Astrocyte of the cerebellum (primary cell): ENCODE results near the gene ZDHHC4.

Experiments
- DNase-seq: peaks from one replicate; pipeline ENCODE4 v3.0.0-alpha.2; 2011; ENCODE audit warnings: low read depth
- H3K4me3 ChIP-seq: 2 replicates; pipeline ENCODE4 v1.5.1; 2011; ENCODE audit warnings: mild to moderate bottlenecking, low read depth, low read length, moderate library complexity
- in situ Hi-C: cut with HindIII; loops from 2 replicates; pipeline ENCODE4 v1.10.0; 2017; ENCODE audit warnings: low sequenced_read_pairs
- TF ChIP-seq, protein P1 (sequence below): IDR thresholded peaks from 2 replicates; pipeline ENCODE4 v1.5.1; 2012; ENCODE audit warnings: low read length, low read depth, moderate library complexity, mild to moderate bottlenecking; ENCODE audit errors: missing control alignments

Gene ZDHHC4

DNA sequence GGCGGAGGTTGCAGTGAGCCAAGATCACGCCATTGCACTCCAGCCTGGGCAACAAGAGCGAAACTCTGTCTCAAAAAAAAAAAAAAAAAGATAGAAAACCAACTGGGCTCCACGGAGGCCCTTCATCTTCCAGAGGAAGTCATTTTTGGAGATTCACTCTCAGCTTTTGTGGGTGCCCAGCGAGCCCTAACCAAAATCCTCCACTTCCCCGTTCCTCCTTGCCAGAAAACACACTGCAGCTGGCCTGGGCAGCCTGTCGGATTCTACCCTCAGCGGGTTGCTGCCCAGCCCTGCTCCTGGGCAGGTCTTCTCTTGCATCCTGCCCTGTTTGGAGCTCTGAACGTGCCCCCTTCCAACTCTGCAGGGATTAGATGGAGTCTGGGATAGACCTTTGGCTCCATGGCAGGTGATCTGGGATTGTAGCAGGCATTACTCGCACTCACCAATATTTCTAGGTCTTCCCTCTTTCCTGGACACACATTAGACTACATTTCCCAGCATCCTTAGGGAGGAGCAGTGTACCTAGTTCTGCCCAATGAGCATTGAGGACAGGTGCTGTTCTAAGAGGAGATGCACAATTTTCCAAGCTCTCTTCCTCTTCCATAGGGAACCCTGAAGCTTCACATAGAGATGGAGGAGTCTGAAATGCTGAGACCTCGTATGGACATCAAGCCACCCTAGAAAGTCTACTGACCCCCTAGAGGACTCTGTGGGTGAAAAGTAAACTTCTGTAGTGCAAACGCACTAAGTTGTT lies 30.6 kb upstream of the ZDHHC4 start:
- DNase-seq = no peak
- TF ChIP-seq, protein P1, sequence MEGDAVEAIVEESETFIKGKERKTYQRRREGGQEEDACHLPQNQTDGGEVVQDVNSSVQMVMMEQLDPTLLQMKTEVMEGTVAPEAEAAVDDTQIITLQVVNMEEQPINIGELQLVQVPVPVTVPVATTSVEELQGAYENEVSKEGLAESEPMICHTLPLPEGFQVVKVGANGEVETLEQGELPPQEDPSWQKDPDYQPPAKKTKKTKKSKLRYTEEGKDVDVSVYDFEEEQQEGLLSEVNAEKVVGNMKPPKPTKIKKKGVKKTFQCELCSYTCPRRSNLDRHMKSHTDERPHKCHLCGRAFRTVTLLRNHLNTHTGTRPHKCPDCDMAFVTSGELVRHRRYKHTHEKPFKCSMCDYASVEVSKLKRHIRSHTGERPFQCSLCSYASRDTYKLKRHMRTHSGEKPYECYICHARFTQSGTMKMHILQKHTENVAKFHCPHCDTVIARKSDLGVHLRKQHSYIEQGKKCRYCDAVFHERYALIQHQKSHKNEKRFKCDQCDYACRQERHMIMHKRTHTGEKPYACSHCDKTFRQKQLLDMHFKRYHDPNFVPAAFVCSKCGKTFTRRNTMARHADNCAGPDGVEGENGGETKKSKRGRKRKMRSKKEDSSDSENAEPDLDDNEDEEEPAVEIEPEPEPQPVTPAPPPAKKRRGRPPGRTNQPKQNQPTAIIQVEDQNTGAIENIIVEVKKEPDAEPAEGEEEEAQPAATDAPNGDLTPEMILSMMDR = no peak
- H3K4me3 ChIP-seq = no peak overlapping the region
- in situ Hi-C loops = loop anchor here (10.0 kb wide), 1 partner anchor 88 kb away; the partner anchor contains the start of gene ZNF316

DNA sequence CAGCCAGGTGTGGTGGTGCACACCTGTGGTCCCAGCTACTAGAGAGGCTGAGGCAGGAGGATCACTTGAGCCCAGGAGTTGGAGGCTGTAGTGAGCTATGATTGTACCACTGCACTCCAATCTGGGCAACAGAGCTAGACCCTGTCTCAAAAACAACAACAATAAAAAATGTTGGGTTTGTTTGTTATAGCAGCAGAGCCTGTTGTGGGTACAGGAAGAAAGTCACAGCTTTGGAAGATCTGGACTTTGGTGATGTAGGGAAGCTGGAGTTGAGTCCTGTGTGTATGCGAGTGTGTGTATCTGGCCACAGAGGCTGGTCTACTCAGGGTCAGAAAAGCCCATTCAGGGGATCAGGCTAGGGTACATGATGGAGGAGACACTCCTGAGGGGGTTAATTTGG lies 29.9 kb upstream of the ZDHHC4 start:
- no peak overlapping the region for H3K4me3 ChIP-seq
- DNase-seq = no peak
- in situ Hi-C loops = loop anchor here (10.0 kb wide), 1 partner anchor 87 kb away; the partner anchor contains the start of gene ZNF316
- TF ChIP-seq, protein P1 = no peak

DNA sequence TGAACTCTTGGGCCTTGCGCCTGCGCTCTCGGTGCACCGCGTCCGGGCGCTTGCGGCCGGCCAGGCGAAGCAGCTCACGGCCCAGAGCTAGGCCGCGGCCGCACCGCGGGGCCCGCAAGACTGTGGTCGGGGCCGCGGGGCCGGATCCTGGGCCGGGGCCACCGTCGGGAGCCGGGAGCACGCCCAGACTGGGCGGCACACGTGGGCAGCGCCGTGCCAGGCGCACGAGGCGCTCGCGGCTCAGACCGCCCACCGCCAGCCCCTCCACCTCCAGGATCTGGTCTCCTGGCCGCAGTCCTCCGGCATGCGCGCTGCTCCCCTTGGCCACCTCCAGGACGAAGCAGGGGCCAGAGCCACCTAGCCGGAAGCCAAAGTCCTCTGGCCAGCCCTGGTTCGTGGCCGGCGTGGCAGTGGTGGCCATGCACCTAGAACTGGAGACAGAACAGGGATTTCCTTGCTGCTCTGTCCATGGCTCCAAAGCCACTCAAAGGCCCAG lies 26.2 kb upstream of the ZDHHC4 start, which contains the start of gene GRID2IP:
GRID2IP (minus strand) TSS at position 446 of the 496 bp plus-strand sequence; CDS start at position 421, 25 bp downstream.
- in situ Hi-C loops = no loop called here
- TF ChIP-seq, protein P1 = no peak
- no peak within 1 kb of the TSS for H3K4me3 ChIP-seq
- DNase-seq = no peak

DNA sequence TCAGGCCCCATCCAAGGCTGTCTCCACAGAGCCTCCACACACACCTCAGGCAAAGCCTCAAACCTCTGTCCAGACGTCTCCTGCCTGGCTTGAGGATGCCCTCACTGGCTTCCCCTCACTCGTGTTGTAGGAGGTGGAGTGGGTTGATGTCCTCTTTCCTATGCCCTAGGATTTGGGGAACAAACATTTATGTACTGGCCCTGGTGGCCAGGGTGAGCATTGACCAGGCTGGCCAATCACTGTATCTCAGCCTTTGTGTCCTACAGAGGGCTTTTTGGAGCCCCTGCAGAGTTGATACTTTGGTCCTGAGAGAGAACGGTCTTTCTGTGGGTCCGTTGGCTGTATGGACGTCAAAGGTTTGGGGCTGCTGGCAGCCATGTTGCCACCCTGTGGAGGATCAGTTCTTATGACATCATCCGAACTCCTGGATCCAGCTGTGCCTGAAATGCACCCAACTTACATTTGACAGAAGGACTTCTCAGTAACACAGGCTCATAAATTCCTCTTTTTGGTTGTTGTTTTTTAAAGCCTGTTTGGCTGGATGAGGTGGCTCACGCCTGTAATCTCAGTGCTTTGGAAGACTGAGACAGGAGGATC lies 23.7 kb upstream of the ZDHHC4 start:
- in situ Hi-C loops = no loop called here
- TF ChIP-seq, protein P1 = peak; percentile 18
- no peak overlapping the region for H3K4me3 ChIP-seq
- DNase-seq = no peak

DNA sequence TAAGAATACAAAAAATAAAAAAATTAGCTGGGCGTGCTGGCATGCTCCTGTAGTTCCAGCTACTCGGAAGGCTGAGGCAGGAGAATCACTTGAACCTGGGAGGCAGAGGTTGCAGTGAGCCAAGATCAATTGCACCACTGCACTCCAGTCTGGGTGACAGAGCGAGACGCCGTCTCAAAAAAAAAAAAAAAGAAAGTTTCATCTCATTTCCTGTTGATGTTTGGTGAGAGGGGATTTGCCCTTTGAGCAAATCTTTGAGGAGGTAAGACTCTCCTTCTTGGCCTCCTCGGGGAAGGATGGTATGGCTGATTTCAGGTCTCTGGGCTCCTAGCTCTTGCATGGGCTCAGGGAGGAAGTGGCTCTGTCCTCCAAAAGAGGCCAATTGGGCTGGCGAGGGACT lies 22.4 kb upstream of the ZDHHC4 start:
- no peak for DNase-seq
- no peak overlapping the region for H3K4me3 ChIP-seq
- in situ Hi-C loops = no loop called here
- TF ChIP-seq, protein P1 = no peak

DNA sequence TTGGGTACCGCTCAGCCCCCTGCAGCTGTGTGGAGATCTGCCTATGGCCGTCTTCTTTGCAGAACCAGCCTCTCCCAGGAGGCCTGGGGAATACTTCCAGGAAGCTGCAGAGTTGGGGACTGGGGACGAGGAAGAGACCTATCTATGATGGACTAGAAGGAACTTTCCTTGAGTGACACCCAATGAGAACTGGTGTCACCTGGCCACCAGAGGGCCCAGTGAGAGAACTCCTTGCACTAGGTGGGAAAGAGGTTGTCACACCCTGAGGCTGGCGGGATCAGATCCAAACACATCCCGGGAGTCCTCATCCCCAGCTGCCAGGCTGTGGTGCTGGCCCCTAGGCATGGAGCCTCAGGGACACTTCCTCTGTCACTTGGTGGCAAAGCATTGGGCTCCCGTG lies 21.1 kb upstream of the ZDHHC4 start:
- no peak for DNase-seq
- H3K4me3 ChIP-seq = no peak overlapping the region
- in situ Hi-C loops = no loop called here
- TF ChIP-seq, protein P1 = no peak
